NCI-H2029 (cell line): Measurements from ENCODE around the gene UBAC2.

ENCODE experiments used
- DNase-seq: peaks from one replicate; lab custom pipeline; 2025; lab: John Stamatoyannopoulos, UW

UBAC2 gene

DNA sequence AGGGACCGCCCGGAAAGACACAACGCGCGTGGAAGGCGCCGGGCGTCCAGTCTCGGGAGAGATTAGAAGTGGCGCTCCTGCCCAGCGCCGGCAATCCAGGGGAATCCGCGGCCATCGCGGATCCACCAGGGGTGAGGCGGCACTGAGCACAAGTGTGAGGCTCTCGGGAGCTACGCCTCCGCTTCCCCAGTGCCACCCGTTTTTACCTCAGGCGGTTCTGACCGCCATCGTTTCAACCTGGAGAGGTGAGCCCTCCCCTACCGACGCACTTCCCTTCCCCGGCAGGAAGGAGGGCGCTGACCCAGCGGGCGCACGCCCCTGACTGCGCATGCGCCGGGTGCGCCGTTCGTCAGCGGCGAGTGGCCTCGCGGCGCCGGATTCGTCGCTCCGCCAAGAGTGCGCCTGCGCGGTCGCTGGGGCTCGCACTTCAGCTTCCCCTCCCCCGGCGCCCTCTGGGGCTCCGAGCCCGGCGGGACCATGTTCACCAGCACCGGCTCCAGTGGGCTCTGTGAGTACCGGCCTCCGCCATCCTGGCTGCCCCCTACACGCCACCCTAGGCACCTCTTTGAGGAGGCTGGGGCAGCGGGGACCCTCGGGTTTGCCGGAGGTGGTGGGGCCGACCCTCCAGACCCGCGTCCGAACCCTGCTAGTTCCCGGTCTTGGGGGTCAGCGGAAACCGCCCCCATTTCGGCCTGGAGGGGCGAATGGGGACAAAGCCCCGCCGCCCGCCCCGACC is at the start of gene UBAC2:
UBAC2 (plus strand) TSS at position 423 of the 736 bp plus-strand sequence; CDS start at position 478, 55 bp downstream.
- peak; percentile 66 for DNase-seq

- DNase-seq = no peak
Measured at GRCh38 chr13:99151516-99151915, 49.1 kb upstream of the UBAC2 start.

DNA sequence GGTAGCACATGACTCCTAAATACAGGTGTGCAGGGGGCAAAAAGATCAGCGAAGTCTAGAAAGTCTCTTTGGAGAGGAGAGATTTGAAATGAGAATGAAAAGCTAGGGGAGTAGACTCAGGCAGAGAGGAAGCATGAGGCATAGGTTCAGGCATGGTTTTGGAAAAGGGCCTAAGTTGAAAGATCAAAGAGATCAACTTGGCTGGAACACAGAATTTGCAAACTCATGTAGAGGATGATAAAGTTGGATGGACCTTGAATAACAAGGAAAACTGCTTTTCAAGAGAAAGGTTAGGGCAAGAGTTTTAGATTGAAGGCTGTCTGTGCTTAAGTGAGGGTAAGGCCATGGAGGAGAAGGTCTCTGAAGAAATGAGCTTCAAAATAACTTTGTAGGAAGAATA is 47.4 kb upstream of the UBAC2 start:
- DNase-seq = no peak

DNA sequence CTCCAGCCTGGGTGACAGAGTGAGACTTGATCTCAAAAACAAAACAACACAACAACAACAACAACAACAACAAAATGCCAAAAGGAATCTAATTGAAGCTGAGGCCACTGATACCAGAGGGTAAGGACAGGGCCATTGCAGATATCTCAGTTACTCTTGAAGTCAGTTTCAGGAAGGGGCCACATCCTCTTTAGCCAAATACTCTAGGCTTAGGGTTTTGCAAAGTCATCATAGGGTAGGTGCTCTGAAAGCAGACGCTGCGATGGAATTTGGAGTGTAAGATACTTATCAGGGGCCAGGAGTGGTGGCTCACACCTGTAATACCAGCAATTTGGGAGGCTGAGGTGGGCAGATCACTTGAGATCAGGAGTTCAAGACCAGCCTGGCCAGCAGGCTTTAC is 46.6 kb upstream of the UBAC2 start:
- no peak for DNase-seq

DNA sequence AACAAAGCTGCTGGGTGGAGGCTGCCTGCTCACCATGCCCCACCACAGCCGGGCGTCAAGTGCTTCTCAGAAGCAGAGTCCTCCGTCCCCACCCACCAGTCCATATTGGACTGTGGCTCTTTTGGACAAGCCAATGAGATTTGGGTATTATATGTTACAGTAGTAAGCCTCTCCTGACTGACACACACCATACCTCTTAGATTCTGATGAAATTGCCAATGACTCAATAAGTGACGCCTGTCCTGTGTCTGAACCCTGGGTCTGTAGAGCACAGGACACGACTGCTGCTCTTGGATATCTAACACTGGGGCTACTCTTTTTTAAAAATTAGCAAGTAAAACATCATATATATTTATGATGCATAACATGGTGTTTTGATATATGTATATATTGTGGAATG is 44.8 kb upstream of the UBAC2 start:
- DNase-seq = no peak

- DNase-seq = no peak
Measured at GRCh38 chr13:99157046-99157445, 43.6 kb upstream of the UBAC2 start.

- DNase-seq = no peak
Measured at GRCh38 chr13:99158846-99159245, 41.8 kb upstream of the UBAC2 start.

DNA sequence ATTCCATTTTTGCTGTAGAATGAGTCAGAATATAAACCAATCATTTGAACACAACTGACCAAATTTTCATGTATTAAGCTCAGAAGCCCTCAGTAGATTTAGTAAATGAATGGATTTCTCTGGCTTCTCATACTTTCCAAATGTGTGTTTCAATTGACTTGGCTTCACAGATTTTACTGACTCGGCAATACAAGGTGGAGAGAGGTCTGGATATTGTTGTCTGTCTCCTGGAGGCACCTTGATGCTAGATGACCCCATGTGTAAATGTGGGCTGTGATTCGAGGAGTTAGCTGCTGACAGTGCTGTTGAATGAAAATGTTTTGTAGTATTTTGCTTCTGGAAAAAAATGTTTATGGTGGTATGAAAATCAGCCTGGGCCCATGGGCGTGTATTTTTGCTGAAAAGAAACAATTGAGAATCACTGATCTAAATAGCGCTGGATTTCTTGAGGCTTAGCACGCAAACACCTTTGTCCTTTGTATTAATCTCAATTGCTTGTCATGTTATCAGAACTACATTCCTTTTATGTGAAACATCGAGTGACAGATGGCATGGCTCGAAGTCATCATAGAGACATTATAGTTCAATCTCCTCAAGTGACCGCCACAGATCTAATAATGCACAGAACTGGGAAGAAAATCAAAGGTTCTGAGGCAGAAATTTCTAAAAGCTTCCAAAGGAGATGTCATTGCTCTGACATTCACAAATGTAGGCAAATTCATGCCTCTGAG is 41.2 kb upstream of the UBAC2 start:
- DNase-seq = no peak

- no peak for DNase-seq
Measured at GRCh38 chr13:99160415-99160814, 40.2 kb upstream of the UBAC2 start.

GRCh38 chr13:99161512-99161911 is 39.1 kb upstream of the UBAC2 start:
- DNase-seq = no peak

DNA sequence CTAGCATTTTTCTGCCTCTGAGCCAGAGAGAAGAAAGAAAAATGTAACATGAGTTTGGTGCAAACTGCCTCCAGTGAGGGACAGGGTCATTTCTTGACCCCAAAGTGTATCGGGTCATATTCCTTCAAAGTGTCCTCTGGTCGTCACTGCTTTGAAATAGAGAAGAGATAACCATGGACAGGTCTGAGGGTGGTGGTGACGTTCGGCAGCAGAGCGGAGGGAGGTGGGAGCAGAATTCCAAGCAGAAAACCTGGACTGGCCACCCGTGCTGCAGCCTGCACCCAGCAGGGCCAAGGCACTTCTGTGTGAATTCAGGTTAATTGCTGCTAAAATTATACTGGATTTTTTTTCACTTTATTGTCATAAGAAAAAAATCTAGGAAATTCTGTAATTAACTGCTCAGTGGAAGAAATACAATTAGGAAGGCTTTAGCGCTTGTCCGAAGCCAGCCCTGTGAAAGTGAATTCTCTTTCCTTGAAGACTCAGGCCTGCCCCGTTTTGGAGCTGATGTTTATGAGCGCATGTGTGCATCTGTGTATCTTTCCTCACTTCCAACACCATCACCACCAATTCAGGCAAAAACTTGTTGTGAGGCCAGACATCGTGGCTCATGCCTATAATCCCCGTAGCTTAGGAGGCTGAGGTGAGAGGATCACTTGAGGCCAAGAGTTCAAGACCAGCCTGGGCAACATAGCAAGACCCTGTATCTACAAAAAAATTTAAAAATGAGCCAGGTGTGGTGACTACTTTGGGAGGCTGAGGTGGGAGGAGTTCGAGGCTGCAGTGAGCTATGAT is 37.9 kb upstream of the UBAC2 start:
- DNase-seq = no peak

- no peak for DNase-seq
Measured at GRCh38 chr13:99164226-99164625, 36.4 kb upstream of the UBAC2 start.

- no peak for DNase-seq
Measured at GRCh38 chr13:99165753-99166587, 34.7 kb upstream of the UBAC2 start.

DNA sequence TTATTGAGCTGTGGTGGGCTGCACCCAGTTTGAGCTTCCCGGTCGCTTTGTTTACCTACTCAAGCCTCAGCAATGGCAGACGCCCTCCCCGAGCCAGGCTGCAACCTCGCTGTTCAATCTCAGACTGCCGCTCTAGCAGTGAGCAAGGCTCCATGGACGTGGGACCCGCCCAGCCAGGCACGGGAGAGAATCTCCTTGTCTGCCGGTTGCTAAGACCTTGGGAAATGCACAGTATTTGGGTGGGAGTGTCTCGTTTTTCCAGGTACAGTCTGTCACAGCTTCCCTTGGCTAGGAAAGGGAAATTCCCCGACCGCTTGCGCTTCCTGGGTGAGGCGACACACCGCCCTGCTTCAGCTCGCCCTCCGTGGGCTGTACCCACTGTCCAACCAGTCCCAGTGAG is 27.7 kb upstream of the UBAC2 start:
- DNase-seq = no peak

DNA sequence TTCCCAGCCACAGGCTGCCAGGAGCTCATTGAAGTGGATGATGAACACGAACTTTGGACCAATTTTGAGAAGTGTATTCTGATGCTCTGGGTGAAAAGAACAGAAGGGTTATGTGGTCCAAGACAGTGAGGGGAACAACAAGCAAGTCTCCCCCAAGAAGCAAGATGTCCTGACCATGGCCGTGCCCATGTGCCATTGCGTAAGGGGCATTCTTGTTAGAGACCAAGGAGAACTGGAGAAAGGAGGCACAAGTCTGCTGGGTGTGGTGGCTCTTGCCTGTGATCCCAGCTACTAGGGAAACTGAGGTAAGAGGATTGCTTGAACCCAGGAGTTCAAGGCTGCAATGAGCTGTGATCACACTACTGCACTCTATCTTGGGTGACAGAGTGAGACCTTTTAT is 27.0 kb upstream of the UBAC2 start:
- DNase-seq = no peak

GRCh38 chr13:99174533-99175100 is 26.0 kb upstream of the UBAC2 start:
- DNase-seq = no peak

GRCh38 chr13:99176309-99177276 is 24.1 kb upstream of the UBAC2 start:
- peak; percentile 26 for DNase-seq

- DNase-seq = no peak
Measured at GRCh38 chr13:99178636-99179035, 22.0 kb upstream of the UBAC2 start.

DNA sequence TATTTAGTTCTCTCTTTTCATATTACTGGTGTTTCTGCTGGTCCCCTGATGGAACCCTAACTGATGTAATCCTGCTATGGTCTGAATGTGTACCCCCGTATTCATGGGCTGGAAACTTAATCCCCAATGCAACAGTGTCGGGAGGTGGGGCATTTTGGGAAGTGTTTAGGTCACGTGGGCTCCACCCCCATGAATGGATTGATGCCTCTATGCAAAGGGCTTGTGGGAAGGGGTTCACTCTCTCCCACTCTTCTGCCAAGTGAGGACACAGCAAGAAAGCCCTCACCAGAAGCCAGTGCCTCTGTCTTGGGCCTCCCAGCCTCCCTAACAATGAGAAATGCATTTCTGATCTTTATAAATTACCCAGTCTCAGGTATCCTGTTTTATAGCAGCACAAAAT is 21.2 kb upstream of the UBAC2 start:
- no peak for DNase-seq

GRCh38 chr13:99182439-99182838 is 18.2 kb upstream of the UBAC2 start:
- no peak for DNase-seq
